Neural cell (in vitro differentiated cells): ENCODE results near the gene FGD5. TPM values are rescaled to one million over a fixed set of nuclear protein-coding genes. Genes with fewer than 3 reads are reported as not detected.

Experiments used
- H2AFZ ChIP-seq: fragments of 200-600, 300-800 bp; sonication (generic), shearing (Covaris generic); 2 replicates; pipeline ENCODE4 v1.6.0; 2014; ENCODE audit warnings: low read depth, mild to moderate bottlenecking, antibody characterized with exemption, low read length, moderate library complexity
- H3F3A ChIP-seq: fragments of 200-600 bp; shearing (Covaris generic); 2 replicates; pipeline ENCODE4 v1.6.1; 2016; ENCODE audit warnings: mild to moderate bottlenecking, moderate library complexity, mixed read lengths, antibody characterized with exemption, low read length; ENCODE audit not compliant: insufficient read depth, poor library complexity, severe bottlenecking
- H3K27ac ChIP-seq: fragments of 200-600, 300-800 bp; sonication (generic), shearing (Covaris generic); 2 replicates; pipeline ENCODE4 v1.5.1; 2014; ENCODE audit warnings: mild to moderate bottlenecking, low read length, moderate library complexity
- H3K27me3 ChIP-seq: fragments of 300-800, 200-600 bp; sonication (generic), shearing (Covaris generic); 2 replicates; pipeline ENCODE4 v1.6.0; 2014; ENCODE audit warnings: mild to moderate bottlenecking, low read depth, low read length, moderate library complexity; ENCODE audit not compliant: insufficient read depth
- H3K36me3 ChIP-seq: fragments of 300-800, 200-600 bp; sonication (generic), shearing (Covaris generic); 2 replicates; pipeline ENCODE4 v1.5.1; 2014; ENCODE audit warnings: mild to moderate bottlenecking, antibody characterized with exemption, low read length, moderate library complexity; ENCODE audit not compliant: insufficient read depth
- H3K4me2 ChIP-seq: fragments of 300-800, 200-600 bp; sonication (generic), shearing (Covaris generic); 2 replicates; pipeline ENCODE4 v1.6.0; 2014; ENCODE audit warnings: mild to moderate bottlenecking, low read length
- H3K4me3 ChIP-seq: fragments of 300-800, 200-600 bp; sonication (generic), shearing (Covaris generic); 2 replicates; pipeline ENCODE4 v1.5.1; 2014; ENCODE audit warnings: mild to moderate bottlenecking, low read length, moderate library complexity
- H3K79me2 ChIP-seq: fragments of 200-600 bp; shearing (Covaris generic); replicated peaks from 2 replicates; pipeline ENCODE4 v1.6.0; 2014; ENCODE audit warnings: mild to moderate bottlenecking, low read length, moderate library complexity; ENCODE audit not compliant: insufficient read depth
- H3K9ac ChIP-seq: fragments of 300-800, 200-600 bp; sonication (generic), shearing (Covaris generic); 2 replicates; pipeline ENCODE4 v1.6.1; 2016; ENCODE audit warnings: mild to moderate bottlenecking, low read length, mixed read lengths
- H3K9me2 ChIP-seq: fragments of 200-600 bp; shearing (Covaris generic); 2 replicates; pipeline ENCODE4 v1.6.1; 2016; ENCODE audit warnings: mild to moderate bottlenecking, low read length, mixed read lengths; ENCODE audit not compliant: insufficient read depth
- H3K9me3 ChIP-seq: fragments of 200-600, 300-800 bp; sonication (generic), shearing (Covaris generic); 2 replicates; pipeline ENCODE4 v1.6.1; 2016; ENCODE audit warnings: mild to moderate bottlenecking, mixed run types, low read length, moderate library complexity, mixed read lengths
- H4K20me1 ChIP-seq: fragments of 200-600 bp; shearing (Covaris generic); 2 replicates; pipeline ENCODE4 v1.6.1; 2016; ENCODE audit warnings: mild to moderate bottlenecking, mixed run types; ENCODE audit not compliant: insufficient read depth
- EP300 ChIP-seq: fragments of 450-650 bp; conservative IDR thresholded peaks from 2 replicates; pipeline ENCODE4 v1.6.1; 2014; ENCODE audit warnings: antibody characterized with exemption, mild to moderate bottlenecking, moderate library complexity; ENCODE audit not compliant: poor library complexity, severe bottlenecking
- EZH2 ChIP-seq: fragments of 200-600, 300-800 bp; shearing (Covaris generic), sonication (generic); IDR thresholded peaks from 2 replicates; pipeline ENCODE4 v1.6.1; 2014; ENCODE audit warnings: antibody characterized with exemption, low read length, borderline replicate concordance, mild to moderate bottlenecking; ENCODE audit not compliant: insufficient read depth, poor library complexity, severe bottlenecking
- MXI1 ChIP-seq: fragments of 450-650 bp; conservative IDR thresholded peaks from 2 replicates; pipeline ENCODE4 v1.6.1; 2014; ENCODE audit warnings: antibody characterized with exemption, mild to moderate bottlenecking; ENCODE audit not compliant: poor library complexity, severe bottlenecking
- POLR2AphosphoS5 ChIP-seq: IDR thresholded peaks from 2 replicates; pipeline ENCODE4 v1.6.1; 2012
- RAD21 ChIP-seq: fragments of 450-650 bp; conservative IDR thresholded peaks from 2 replicates; pipeline ENCODE4 v1.6.1; 2014; ENCODE audit warnings: antibody characterized with exemption, mild to moderate bottlenecking, moderate library complexity
- SMC3 ChIP-seq: fragments of 450-650 bp; conservative IDR thresholded peaks from 2 replicates; pipeline ENCODE4 v1.6.1; 2014; ENCODE audit warnings: antibody characterized with exemption, mild to moderate bottlenecking, moderate library complexity; ENCODE audit not compliant: poor library complexity
- TAF1 ChIP-seq: IDR thresholded peaks from 2 replicates; pipeline ENCODE4 v1.6.1; 2012; ENCODE audit warnings: low read depth
- polyA plus RNA-seq: library from polyadenylated mRNA; depleted of rRNA; stranded (reverse); fragments of >200 nt; gene quantifications from 2 replicates; pipeline ENCODE4 v1.2.3, GENCODE V29; 2014
- TF ChIP-seq, protein P1 (sequence below): fragments of 450-650 bp; IDR thresholded peaks from 2 replicates; pipeline ENCODE4 v1.5.1; 2014; ENCODE audit warnings: antibody characterized with exemption, mild to moderate bottlenecking, moderate library complexity; ENCODE audit not compliant: poor library complexity, severe bottlenecking
- TF ChIP-seq, protein P2 (sequence below): IDR thresholded peaks from 2 replicates; pipeline ENCODE4 v1.6.1; 2012; ENCODE audit warnings: borderline replicate concordance

FGD5 gene
- polyA plus RNA-seq, 1 donor from 2014 or later, result not detected

DNA sequence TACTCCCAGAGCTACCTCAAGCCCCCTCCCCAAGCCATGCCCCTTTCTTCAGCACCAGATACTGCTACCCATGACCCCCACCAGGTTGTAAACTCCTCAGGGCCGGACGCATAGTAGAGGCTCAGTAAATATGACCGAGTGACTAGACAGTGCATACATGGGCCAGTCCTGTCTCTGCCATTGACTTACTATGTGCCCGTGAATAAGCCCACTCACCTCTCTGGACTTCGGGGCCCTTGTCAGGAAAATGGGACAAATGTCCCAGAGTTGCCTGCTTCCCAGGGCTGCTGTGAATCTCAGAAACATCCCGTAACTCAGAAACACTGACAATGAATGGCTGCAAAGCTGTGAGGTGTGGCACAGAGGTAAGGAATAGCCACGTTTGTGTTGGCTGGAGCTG is 48.2 kb upstream of the FGD5 start:
- Histone ChIP-seq H4K20me1 (no peaks in the 10 kb centered on the region), H3K9ac (no peak overlapping the region), H3K9me2 (no peaks in the 10 kb centered on the region), H3K4me3 (no peak overlapping the region), H3K27me3 (no peaks in the 10 kb centered on the region), H3K36me3 (no peaks in the 10 kb centered on the region), H3F3A (no peaks in the 10 kb centered on the region), H3K27ac (no peak overlapping the region), H2AFZ (no peak overlapping the region), H3K9me3 (no peaks in the 10 kb centered on the region), H3K79me2 (no peaks in the 10 kb centered on the region), H3K4me2 (no peak overlapping the region)
- TF ChIP-seq SMC3 (no peak), TAF1 (no peak), EZH2 (no peak), RAD21 (no peak), POLR2AphosphoS5 (no peak), EP300 (no peak)
- TF ChIP-seq, protein P1, sequence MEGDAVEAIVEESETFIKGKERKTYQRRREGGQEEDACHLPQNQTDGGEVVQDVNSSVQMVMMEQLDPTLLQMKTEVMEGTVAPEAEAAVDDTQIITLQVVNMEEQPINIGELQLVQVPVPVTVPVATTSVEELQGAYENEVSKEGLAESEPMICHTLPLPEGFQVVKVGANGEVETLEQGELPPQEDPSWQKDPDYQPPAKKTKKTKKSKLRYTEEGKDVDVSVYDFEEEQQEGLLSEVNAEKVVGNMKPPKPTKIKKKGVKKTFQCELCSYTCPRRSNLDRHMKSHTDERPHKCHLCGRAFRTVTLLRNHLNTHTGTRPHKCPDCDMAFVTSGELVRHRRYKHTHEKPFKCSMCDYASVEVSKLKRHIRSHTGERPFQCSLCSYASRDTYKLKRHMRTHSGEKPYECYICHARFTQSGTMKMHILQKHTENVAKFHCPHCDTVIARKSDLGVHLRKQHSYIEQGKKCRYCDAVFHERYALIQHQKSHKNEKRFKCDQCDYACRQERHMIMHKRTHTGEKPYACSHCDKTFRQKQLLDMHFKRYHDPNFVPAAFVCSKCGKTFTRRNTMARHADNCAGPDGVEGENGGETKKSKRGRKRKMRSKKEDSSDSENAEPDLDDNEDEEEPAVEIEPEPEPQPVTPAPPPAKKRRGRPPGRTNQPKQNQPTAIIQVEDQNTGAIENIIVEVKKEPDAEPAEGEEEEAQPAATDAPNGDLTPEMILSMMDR, result no peak
- TF ChIP-seq, protein P2, sequence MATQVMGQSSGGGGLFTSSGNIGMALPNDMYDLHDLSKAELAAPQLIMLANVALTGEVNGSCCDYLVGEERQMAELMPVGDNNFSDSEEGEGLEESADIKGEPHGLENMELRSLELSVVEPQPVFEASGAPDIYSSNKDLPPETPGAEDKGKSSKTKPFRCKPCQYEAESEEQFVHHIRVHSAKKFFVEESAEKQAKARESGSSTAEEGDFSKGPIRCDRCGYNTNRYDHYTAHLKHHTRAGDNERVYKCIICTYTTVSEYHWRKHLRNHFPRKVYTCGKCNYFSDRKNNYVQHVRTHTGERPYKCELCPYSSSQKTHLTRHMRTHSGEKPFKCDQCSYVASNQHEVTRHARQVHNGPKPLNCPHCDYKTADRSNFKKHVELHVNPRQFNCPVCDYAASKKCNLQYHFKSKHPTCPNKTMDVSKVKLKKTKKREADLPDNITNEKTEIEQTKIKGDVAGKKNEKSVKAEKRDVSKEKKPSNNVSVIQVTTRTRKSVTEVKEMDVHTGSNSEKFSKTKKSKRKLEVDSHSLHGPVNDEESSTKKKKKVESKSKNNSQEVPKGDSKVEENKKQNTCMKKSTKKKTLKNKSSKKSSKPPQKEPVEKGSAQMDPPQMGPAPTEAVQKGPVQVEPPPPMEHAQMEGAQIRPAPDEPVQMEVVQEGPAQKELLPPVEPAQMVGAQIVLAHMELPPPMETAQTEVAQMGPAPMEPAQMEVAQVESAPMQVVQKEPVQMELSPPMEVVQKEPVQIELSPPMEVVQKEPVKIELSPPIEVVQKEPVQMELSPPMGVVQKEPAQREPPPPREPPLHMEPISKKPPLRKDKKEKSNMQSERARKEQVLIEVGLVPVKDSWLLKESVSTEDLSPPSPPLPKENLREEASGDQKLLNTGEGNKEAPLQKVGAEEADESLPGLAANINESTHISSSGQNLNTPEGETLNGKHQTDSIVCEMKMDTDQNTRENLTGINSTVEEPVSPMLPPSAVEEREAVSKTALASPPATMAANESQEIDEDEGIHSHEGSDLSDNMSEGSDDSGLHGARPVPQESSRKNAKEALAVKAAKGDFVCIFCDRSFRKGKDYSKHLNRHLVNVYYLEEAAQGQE, result no peak

DNA sequence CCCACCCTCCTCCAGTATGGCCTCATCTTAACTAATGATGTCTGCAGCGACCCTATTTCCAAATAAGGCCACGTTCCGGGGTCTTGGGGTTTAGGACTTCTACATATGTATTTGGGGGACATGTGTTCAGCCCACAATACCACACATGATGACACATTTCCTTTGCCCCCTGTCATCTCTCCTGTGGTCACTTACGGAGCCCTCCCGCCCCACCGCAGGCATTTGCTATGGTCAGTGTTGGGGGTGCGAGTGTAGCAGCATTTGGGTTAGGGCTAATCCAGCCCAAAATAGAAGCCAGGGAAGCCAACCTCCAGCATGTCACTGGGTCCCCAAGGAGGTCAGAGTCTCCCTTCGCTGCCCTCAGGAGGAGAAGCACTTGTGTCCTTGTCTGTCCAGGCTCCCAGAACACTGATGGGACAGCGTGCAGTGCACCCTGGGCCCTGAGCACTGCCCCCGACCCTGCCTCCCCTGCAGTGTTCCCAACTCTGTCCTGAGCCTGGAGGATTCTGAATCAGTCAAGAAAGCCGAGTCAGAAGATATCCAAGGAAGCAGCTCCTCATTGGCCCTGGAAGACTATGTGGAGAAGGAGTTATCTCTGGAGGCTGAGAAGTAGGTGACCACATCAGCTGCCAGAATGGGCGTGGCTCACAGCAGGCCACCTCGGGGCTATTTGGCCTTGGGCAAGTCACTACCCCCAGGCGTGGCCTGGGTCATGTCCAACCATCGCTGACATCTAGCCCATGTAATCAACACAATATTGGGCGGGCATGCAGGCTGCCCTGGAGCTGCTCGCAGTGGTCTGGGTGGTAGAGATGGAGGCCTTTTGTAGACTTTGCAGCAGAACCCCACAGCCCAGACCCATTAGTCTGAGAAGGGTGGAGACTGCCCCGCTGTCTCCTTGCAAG is 46.9 kb upstream of the FGD5 start:
- H3K27ac ChIP-seq, result no peak overlapping the region
- H2AFZ ChIP-seq, result no peak overlapping the region
- no peak overlapping the region for H3K9ac ChIP-seq
- H3K36me3 ChIP-seq, result no peaks in the 10 kb centered on the region
- no peaks in the 10 kb centered on the region for H3K79me2 ChIP-seq
- H3K4me3 ChIP-seq, result no peak overlapping the region
- TF ChIP-seq MXI1, result no peak
- TF ChIP-seq, protein P2, result no peak
- TF ChIP-seq SMC3, result no peak
- no peak for TF ChIP-seq EP300
- TF ChIP-seq TAF1, result no peak
- TF ChIP-seq RAD21, result no peak
- no peaks in the 10 kb centered on the region for H3K9me2 ChIP-seq
- H3F3A ChIP-seq, result no peaks in the 10 kb centered on the region
- H3K27me3 ChIP-seq, result no peaks in the 10 kb centered on the region
- H3K4me2 ChIP-seq, result no peak overlapping the region
- no peaks in the 10 kb centered on the region for H3K9me3 ChIP-seq
- H4K20me1 ChIP-seq, result no peaks in the 10 kb centered on the region
